Common myeloid progenitor, CD34-positive (primary cell): ENCODE measurements around the gene HES7.

ENCODE experiments used
- CTCF ChIA-PET: fragments of 350-600 bp; sonication (Branson Sonifier 250); formaldehyde crosslinking; loops from one replicate; lab custom pipeline; 2021; ENCODE audit warnings: antibody characterized with exemption; lab: Charles Lee
- POLR2A ChIA-PET: fragments of 350-600 bp; sonication (Branson Sonifier 250); formaldehyde crosslinking; loops from one replicate; lab custom pipeline; 2021; ENCODE audit warnings: antibody characterized with exemption; lab: Charles Lee
- DNase-seq, 3 donors: peaks; one replicate each; pipeline versions ENCODE4 v3.0.0 to v3.0.0-alpha.2; 2013
- H3K27ac ChIP-seq, 2 experiments: 1 replicate in 1 of 2; 2 replicates in 1 of 2; pipeline ENCODE4 v1.7.0; 2013; ENCODE audit warnings: inconsistent platforms in 2 of 2, low read length in 2 of 2, mild to moderate bottlenecking in 2 of 2, low read depth in 1 of 2, moderate library complexity in 1 of 2; ENCODE audit not compliant: severe bottlenecking in 2 of 2, insufficient read depth in 1 of 2, poor library complexity in 1 of 2
- H3K27me3 ChIP-seq, 5 experiments: replicated peaks in 2 of 5; 1 replicate in 3 of 5; 2 replicates in 2 of 5; pipeline versions ENCODE4 v1.6.1 to v1.7.0; 2013; ENCODE audit warnings: low read length in 4 of 5, mild to moderate bottlenecking in 2 of 5, moderate library complexity in 2 of 5, inconsistent platforms in 1 of 5; ENCODE audit not compliant: insufficient read depth in 5 of 5, control insufficient read depth in 4 of 5
- H3K36me3 ChIP-seq, 4 experiments: 1 replicate in 2 of 4; 2 replicates in 2 of 4; pipeline versions ENCODE4 v1.6.1 to v1.7.0; 2013; ENCODE audit warnings: low read length in 3 of 4, control low read depth in 1 of 4, mild to moderate bottlenecking in 1 of 4; ENCODE audit not compliant: control insufficient read depth in 4 of 4, insufficient read depth in 4 of 4
- H3K4me1 ChIP-seq, 4 experiments: 1 replicate in 3 of 4; 2 replicates in 1 of 4; pipeline versions ENCODE4 v1.6.1 to v1.7.1; 2013; ENCODE audit warnings: low read length in 3 of 4, mild to moderate bottlenecking in 3 of 4, control low read depth in 1 of 4, inconsistent platforms in 1 of 4, moderate library complexity in 1 of 4; ENCODE audit not compliant: control insufficient read depth in 4 of 4, insufficient read depth in 4 of 4; ENCODE audit errors: control extremely low read depth in 1 of 4
- H3K4me3 ChIP-seq, 7 experiments: 1 replicate in 4 of 7; 2 replicates in 3 of 7; pipeline versions ENCODE4 v1.5.1 to v1.7.0; 2013; ENCODE audit warnings: mild to moderate bottlenecking in 7 of 7, low read length in 6 of 7, moderate library complexity in 6 of 7, inconsistent platforms in 2 of 7, low read depth in 2 of 7, control low read depth in 1 of 7; ENCODE audit not compliant: insufficient read depth in 4 of 7, control insufficient read depth in 1 of 7; ENCODE audit errors: extremely low read depth in 1 of 7
- H3K9me3 ChIP-seq, 5 experiments: 1 replicate in 4 of 5; 2 replicates in 1 of 5; pipeline versions ENCODE4 v1.6.1 to v1.7.1; 2013; ENCODE audit warnings: low read length in 4 of 5, mild to moderate bottlenecking in 2 of 5, inconsistent platforms in 1 of 5, low read depth in 1 of 5, moderate library complexity in 1 of 5; ENCODE audit not compliant: control insufficient read depth in 4 of 5, insufficient read depth in 2 of 5; ENCODE audit errors: control extremely low read depth in 1 of 5
- WGBS: methylation state at CpG from one replicate; pipeline ENCODE4 v1.1.5; 2013; ENCODE audit not compliant: insufficient coverage; 5-methylcytosine and 5-hydroxymethylcytosine counted together

HES7 gene

GRCh38 chr17:8124350-8125153 is 646 bp upstream of the HES7 start:
- Histone ChIP-seq H3K4me3 (peak overlapping the region in 6 of 7 experiments; percentile 51 to 93 (median 78)), H3K27ac (no peak overlapping the region), H3K4me1 (peaks cover 12 to 69% (median 67%) of the 10 kb centered on the region in 4 experiments), H3K27me3 (peaks cover 7 to 47% (median 23%) of the 10 kb centered on the region in 5 experiments), H3K9me3 (no peaks in the 10 kb centered on the region), H3K36me3 (no peaks in the 10 kb centered on the region)
- peak in 1 of 3 donors; percentile 32 for DNase-seq
- under 1% methylated on average over 22 of the region's 24 CpGs for WGBS
- ChIA-PET CTCF (interaction anchor here (1.0 to 3.9 kb wide), 6 partner anchors 8 to 67 kb away, joined by 3 to 25 read pairs (median 5); no protein-coding TSS in a partner anchor), POLR2A (interaction anchor here (0.5 to 0.9 kb wide), 2 partner anchors 49 to 231 kb away, joined by 3 to 5 read pairs; no protein-coding TSS in a partner anchor)

- peak in 1 of 3 donors; percentile 35 for DNase-seq
- no peaks in the 10 kb centered on the region for H3K36me3 ChIP-seq
- POLR2A ChIA-PET: interaction anchor here (0.7 kb wide), 1 partner anchor 63 kb away, joined by 3 read pairs; no protein-coding TSS in a partner anchor
- CTCF ChIA-PET: interaction anchor here (1.5 to 3.9 kb wide), 6 partner anchors 10 to 65 kb away, joined by 4 to 25 read pairs (median 8); no protein-coding TSS in a partner anchor
- under 1% methylated on average over 49 of the region's 55 CpGs for WGBS
- no peaks in the 10 kb centered on the region for H3K9me3 ChIP-seq
- no peak overlapping the region for H3K27ac ChIP-seq
- H3K4me3 ChIP-seq: peak overlapping the region; percentile 13 to 93 (median 78)
- H3K4me1 ChIP-seq: peaks cover 12 to 75% (median 74%) of the 10 kb centered on the region in 4 experiments
- peaks cover 7 to 46% (median 23%) of the 10 kb centered on the region in 5 experiments for H3K27me3 ChIP-seq
Observed at GRCh38 chr17:8122924-8123694, 797 bp downstream of the HES7 start.

GRCh38 chr17:8122422-8122923 is 1.4 kb downstream of the HES7 start:
- Histone ChIP-seq H3K27me3 (peaks cover 7 to 48% (median 27%) of the 10 kb centered on the region in 5 experiments), H3K9me3 (no peaks in the 10 kb centered on the region), H3K4me1 (peaks cover 12 to 82% (median 81%) of the 10 kb centered on the region in 4 experiments), H3K4me3 (peak overlapping the region; percentile 35 to 93 (median 78)), H3K36me3 (no peaks in the 10 kb centered on the region), H3K27ac (no peak overlapping the region)
- POLR2A ChIA-PET: interaction anchor here (0.5 to 0.7 kb wide), 2 partner anchors 38 to 64 kb away, joined by 3 read pairs; no protein-coding TSS in a partner anchor
- under 1% methylated on average over 25 of the region's 29 CpGs for whole genome bisulfite sequencing
- CTCF ChIA-PET: interaction anchor here (0.6 to 3.9 kb wide), 5 partner anchors 13 to 62 kb away, joined by 3 to 25 read pairs (median 8); no protein-coding TSS in a partner anchor
- DNase-seq: peak in 1 of 3 donors; percentile 31

GRCh38 chr17:8121681-8122421 is 2.1 kb downstream of the HES7 start:
- Histone ChIP-seq H3K27me3 (peaks cover 7 to 51% (median 29%) of the 10 kb centered on the region in 5 experiments), H3K36me3 (no peaks in the 10 kb centered on the region), H3K4me3 (peak overlapping the region; percentile 35 to 93 (median 78)), H3K9me3 (no peaks in the 10 kb centered on the region), H3K4me1 (peaks cover 12 to 80% (median 78%) of the 10 kb centered on the region in 4 experiments), H3K27ac (no peak overlapping the region)
- DNase-seq: peak; percentile 56 to 70 (median 66)
- POLR2A ChIA-PET: interaction anchor here (0.5 kb wide), 1 partner anchor 39 kb away, joined by 3 read pairs; no protein-coding TSS in a partner anchor
- CTCF ChIA-PET: interaction anchor here (0.6 to 3.9 kb wide), 5 partner anchors 12 to 61 kb away, joined by 3 to 25 read pairs (median 8); no protein-coding TSS in a partner anchor
- 0% methylated on average over 58 of the region's 76 CpGs for WGBS

GRCh38 chr17:8121407-8121680 is 2.6 kb downstream of the HES7 start:
- DNase-seq: no peak
- peaks cover 7 to 56% (median 33%) of the 10 kb centered on the region in 5 experiments for H3K27me3 ChIP-seq
- no peaks in the 10 kb centered on the region for H3K9me3 ChIP-seq
- CTCF ChIA-PET: interaction anchor here (1.5 to 3.9 kb wide), 2 partner anchors 20 to 39 kb away, joined by 8 to 25 read pairs; no protein-coding TSS in a partner anchor
- peaks cover 12 to 78% (median 75%) of the 10 kb centered on the region in 4 experiments for H3K4me1 ChIP-seq
- POLR2A ChIA-PET: no interaction called here
- H3K27ac ChIP-seq: no peak overlapping the region
- peak overlapping the region in 6 of 7 experiments; percentile 55 to 93 (median 78) for H3K4me3 ChIP-seq
- no peaks in the 10 kb centered on the region for H3K36me3 ChIP-seq
- WGBS: 0% methylated on average over 12 of the region's 25 CpGs
